HG02884 (cell line): ENCODE data around the gene MEIOB.

Experiments used
- ATAC-seq: cut with Tn5 transposase; IDR thresholded peaks from one replicate; pipeline ENCODE4 v1.9.1; 2021; ENCODE audit warnings: mild to moderate bottlenecking, moderate library complexity; ENCODE audit not compliant: unreplicated experiment

Gene MEIOB

DNA sequence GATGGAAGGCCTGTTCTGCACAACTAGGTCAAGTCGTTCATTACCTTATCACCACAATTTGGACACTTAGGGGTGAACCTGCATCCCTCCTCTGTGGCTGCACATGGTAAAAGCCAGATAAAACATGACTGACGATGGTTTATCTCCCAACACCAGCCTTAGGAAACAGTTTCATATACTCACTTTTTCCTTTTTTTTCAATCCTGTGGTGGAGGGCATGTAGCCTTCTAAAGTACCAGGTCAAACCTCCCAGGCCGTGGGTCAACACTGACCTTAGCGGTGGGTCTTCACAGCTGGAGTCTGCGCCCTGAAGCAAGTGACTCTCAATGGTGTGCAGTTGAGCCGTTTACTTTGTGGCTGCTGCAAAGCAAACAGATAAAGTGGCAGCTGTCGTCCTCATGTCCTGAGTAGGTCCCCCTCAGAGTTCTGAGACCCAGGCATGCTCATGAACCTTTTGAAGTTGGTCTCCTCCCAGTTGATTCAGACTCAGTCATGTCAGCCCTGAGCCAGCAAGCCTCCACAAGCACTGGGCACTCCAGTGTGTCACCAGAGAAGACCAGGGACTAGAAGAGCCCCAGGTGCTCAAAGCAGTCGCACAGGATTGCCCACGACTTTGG is 39.0 kb downstream of the MEIOB start:
- ATAC-seq: no peak

DNA sequence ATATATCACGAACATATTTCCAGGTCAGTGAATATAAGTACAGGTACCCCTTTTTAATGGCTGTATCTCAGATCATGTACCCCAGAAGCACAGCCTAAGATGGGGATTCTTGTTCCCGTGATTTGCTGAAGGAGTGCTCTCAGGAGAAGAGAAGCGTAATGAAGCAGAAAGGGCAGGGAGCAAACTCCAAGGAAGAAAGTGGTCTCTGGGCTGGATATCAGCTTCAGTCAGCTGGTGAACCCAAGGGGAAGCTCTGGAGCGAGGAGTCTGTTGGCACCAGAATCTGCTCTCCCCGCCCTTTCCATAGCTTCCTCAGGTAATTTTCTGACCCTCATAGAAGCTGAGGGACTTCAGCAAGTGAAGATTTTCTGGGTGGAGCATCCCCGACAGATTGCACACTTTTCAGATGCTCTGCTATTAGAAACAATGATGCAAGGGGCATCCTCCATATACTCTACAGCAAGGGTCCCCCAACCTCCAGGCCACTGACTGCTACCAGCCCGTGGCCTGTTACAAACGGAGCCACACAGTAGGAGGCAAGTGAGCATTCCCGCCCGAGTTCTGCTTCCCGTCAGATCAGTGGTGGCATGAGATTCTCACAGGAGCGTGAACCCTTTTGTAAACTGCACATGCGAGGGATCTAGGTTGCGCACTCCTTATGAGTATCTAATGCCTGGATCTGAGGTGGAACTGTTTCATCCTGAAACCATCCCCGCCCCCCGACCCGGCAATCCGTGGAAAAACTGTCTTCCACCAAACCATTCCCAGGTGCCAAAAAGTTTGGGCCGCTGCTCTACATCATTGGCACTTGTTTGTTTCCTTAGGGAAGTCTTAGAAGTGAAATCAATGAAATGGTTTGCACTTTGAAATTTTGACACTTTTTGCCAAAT is 40.5 kb downstream of the MEIOB start:
- no peak for ATAC-seq

DNA sequence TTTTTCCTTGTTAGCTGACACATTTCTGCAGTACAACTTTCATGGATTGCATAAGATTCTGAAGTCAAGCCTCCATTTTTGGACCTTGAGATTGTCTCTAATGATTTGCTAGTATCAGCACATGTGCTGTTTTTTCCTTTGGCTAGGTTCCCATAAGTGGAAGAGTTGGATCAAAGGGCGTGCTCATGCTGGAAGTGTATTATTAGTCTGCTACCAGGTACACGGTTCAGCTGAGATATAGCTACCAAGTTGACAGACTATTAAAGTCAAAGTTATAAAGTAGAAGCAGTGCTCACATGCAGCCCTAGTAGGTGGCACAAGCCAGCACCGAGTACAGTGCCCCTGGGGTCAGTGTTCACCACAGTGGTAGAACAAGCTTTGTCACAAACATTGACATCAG is 41.8 kb downstream of the MEIOB start:
- no peak for ATAC-seq

DNA sequence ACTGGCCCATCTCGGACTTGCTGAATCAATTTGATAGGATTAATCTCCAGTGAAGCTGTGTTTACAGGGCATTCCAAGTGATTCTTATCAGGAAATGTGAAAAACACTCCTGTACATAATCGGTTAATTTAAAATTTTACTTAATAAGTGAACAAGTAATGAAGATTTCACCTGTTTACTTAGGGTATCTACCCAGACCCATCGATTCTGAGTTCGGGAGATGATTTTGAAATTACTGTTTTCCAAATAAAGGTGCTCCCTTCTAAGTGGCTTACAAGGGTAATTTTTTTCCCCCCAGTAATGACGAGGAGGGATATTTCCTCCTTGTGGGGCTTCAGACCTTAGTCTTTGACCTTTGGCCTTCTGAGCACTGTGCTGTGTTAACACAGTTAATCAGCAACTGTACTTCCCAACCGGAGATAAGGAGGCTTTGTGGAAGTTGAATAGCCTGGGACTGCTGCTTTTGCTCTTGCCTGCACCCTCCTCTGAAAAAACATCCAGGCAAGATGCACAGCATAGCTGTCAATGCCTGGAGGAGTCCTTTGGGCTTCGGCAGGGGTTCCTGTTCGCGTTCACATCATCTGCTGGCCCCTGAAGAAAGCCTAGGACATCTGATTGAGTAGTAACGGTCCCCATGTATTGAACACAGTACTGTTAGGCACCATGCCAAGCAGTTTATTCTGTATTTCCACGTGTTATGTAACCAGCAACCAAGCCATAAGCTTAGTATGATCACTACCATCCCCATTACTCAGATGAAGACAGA is 43.1 kb downstream of the MEIOB start:
- no peak for ATAC-seq

DNA sequence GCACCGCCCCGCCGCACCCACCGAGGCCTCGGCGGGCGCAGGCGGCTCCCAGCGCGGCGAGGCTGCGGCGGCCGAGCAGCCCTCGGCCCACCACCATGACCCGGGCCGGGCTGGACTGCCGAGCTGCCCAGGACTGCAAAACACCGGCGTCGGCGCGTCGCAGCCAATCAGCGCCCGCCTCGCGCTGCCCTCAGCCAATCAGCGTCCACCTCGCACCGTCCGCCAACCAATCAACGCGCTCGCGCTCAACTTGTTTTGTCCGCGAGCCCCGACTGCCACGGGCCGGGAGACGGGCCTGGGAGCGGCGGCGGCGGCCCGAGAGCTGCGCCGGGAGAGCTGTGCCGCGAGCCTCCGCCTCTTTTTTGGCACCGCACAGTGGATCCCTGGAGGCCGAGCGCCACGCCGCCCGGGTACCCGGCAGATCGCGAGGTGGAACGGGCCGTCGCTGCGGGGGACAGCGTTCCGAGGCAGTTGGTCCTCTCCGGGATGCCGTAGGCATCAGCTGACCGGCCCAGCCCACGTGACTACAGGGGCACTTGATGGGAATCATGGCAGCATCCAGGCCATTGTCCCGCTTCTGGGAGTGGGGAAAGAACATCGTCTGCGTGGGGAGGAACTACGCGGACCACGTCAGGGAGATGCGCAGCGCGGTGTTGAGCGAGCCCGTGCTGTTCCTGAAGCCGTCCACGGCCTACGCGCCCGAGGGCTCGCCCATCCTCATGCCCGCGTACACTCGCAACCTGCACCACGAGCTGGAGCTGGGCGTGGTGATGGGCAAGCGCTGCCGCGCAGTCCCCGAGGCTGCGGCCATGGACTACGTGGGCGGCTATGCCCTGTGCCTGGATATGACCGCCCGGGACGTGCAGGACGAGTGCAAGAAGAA is 45.0 kb downstream of the MEIOB start, which contains the start of the genes FAHD1 and HAGH:
Gene FAHD1 (plus strand): TSS at position 516 of the 883 bp plus-strand sequence. CDS start 33 bp downstream, at position 549.
Gene HAGH (minus strand): TSS at position 135 of the 883 bp plus-strand sequence. CDS start 38 bp downstream, at position 97.
- ATAC-seq: peak; percentile 82

DNA sequence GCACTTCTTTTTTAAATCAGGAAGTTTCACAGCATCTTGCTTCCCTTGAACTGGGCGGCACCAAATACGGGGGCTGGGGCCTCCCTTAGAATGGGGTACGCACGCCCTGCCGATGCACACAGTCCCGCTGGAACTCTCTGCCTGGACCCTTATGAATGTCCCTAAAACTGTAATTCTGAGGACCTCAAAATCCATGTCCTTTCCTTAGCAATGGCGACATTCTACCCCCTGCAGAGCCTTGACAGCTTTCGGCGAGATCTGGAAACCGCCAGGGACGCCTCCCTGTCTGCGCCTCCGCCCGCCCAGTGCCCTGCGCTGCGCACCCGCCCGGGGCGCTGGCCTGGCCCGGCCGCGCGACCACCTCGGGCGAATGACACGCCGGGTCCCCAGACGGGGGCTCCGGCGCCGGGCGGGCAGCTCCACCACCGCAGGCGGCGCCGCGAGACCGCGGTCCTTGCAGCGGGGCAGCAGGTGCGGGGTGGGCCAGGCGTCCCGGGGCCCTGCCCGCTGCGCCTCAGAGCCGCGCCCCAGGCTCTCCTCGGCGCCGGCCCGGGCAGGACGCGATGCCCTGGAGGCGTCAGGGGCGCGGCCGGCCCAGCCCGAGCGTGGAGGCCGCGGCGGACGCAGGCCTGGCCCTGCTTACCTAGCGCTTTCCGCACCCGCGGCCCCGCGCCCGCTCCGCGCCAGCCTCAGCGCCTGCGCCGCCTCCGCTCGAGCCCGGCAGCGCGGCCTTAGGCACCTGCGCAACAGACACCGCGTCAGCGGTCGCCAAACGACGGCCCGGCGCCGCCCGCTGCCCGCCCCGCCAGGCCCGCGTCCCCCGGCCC is 45.9 kb downstream of the MEIOB start:
- peak; percentile 30 for ATAC-seq

DNA sequence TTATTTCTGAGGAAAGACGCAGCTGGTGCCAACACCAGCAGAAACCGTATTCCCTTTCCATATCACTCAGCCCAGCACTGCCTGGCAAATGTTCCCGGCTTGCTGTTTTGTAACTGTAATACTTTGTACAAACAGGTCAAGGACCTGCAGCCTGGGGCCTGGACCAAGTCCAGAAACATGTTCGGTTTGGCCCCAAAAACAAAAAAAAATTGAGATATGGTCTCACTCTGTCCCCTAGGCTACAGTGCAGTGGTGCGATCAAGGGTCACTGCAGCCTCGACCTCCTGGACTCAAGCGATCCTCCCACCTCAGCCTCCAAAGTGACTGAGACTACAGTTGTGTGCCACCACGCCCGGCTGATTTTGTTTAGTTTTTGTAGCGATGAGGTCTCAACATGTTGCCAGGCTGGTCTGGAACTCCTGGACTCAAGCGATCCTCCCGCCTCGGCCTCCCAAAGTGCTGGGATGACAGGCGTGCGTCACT is 46.5 kb downstream of the MEIOB start:
- no peak for ATAC-seq

DNA sequence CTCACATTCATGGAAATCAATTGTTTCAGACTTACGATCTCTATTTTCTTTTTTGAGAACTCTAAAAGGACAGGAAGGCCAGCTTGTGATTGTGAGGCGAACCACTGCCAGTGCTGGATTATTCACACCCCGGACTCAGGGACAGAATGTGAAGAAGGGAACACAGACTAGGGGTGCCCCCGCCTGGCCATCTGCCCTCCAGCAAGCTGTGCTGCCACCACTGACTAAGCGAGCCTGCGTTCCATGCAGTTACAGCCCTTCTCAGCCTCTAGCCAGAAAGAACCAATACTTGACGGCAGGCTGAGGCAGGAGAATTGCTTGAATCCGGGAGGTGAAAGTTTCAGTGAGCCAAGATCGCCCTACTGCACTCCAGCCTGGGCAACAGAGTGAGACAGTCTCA is 48.1 kb downstream of the MEIOB start:
- ATAC-seq: no peak

DNA sequence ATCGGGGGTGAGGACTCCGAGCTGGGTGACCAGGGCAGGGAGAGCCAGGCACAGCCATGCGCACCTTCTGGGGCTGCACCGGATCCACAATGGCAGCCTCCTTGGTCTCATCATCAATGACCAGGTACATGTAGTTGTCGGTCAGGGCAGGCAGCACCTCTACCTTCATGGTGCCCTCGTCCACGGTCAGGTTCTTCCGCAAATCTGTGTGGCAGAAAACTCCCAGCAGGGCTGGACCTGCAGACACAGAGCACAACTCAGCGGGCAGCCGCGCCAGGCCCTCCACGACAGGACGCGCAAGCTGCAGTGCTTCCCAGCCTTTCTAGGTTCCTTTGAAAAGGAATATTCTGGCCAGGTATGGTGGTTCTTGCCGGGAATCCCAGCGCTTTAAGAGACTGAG is 49.2 kb downstream of the MEIOB start:
- ATAC-seq: no peak

DNA sequence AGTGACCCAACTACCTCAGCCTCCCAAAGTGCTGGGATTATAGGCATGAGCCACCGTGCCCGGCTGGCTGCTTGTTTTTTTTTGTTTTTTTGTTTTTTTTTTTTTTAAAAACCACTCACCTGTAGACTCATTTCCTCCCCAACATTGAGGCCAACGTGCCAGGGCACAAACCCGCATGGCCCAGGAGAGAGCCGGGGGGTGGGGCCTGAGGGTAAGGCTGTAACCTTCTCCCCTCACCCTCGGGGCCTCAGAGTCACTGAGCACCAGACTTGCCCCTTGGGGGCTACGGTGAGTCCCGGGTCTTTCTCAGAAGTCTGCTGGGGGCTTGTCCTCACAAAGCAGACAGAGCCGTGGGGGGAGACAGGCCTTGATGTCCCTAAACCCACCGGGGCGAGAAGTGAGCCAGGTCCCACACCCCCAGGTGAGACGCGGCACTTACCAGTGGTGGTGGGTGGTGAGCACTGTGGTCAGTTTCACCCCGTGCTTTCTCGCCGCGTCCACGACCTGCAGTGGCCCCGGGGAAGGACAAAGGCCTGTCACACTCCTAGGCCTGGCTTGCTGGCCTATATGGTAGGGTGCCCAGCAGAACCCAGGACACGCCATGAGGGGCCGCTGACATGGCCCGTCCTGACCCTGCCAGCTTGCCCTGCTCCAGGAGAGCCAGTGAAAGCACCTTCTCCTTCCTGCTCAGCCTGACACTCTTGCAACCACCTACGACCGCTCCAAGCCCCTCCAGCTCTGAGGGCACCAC is 49.9 kb downstream of the MEIOB start:
- ATAC-seq: no peak

DNA sequence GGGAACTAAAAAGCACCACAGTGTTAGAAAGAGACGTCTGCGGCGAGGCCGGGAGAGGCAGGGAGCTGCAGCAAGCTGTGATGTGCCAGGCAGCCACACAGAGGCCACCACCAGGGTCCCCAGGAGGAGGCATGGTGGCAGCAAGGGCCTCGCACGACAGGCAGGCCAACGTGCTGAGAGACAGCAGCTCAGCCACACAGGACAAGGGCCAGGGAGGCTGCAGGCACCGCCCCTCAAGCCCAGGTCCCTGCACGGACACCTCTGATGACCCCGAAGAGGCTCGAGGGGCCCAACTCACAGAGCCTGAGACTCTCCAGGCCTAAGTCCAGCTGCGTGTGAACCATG is 51.0 kb downstream of the MEIOB start:
- ATAC-seq: no peak

DNA sequence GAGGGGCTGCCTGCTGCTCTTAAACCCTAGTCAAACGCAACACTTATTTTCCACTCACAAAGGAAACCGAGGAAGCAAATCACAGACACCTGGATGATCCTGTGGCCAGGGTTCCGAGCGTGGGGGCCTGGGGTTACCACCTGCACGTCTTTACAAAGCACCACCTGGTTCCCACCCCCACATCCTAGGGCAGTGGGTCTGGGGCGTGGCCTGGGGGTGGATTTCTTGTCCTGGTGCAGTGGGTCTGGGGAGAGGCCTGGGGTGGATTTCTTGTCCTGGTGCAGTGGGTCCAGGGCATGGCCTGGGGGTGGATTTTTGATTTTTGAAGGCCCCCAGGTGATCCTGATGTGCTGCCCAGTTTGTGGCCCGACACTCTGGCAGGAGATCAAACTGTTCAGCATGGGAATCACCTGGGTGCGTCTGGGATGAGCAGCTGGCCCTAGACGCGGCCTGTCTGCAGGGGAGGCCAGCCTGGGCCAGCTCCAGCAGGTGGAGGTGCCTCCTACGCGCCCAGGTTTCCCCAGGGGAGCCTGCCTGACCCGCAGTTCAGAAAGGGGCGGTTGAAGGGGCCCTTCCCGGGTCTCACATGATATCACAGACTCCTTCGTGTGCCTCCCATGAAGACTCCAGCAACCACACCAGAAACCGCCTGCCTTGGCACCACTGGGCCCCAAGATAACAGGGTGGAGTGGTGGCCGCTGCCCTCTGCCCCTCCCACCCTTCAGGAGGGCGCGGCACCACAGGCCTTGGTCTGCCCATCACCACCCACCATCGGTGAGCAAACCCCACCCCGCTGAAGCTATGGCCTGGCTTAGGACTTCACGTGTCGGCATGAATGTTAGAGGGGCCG is 51.6 kb downstream of the MEIOB start:
- no peak for ATAC-seq

DNA sequence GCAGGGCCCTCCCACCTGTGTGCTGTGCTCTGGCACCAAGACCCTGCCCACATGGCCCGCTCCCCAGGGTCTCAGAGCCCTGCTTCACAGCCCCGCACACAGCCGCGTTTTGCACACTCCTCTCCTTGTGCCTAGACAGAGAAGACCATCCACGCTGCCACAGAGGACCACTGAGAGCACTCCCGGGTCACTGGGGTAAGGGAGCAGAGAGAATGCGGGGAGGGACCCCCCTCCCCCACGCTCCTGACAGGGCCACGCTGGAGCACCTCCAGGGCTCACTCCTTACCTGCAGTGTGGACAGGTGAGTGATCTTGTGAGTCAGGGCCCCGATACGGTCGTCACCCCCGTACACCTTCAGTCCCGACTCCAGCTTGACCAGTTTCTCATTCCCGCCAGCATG is 52.4 kb downstream of the MEIOB start:
- ATAC-seq: no peak

DNA sequence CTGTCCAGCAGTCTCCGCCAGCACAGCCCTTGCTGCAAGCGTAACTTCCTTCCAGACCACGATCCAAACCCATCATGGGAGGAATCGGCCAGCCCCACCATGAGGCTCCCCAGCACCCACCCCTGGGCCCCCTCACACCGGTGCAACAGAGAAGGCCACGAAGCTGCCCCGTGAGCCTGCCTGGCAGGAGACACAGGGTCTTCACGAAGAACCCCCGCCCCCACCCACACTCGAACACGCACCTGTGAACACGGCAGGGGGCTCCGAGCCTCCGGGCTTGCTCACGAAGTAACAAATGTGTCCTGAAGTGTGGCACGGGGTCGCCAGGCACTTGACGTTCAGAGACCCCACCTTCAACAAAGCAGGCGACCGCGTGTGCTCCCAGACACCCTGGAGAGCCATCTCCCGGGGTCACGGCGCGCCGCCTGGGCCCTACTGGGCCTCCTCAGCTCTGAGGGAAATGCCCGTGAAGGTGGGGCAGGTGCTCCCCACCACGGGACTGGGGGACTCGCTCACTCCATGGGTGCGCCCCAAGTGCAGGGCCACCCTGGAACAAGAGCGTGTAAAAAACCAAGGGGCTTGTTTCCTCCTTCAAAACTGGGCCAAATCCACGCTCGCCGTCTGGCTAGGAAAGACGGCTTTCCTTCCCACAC is 53.0 kb downstream of the MEIOB start:
- ATAC-seq: no peak

DNA sequence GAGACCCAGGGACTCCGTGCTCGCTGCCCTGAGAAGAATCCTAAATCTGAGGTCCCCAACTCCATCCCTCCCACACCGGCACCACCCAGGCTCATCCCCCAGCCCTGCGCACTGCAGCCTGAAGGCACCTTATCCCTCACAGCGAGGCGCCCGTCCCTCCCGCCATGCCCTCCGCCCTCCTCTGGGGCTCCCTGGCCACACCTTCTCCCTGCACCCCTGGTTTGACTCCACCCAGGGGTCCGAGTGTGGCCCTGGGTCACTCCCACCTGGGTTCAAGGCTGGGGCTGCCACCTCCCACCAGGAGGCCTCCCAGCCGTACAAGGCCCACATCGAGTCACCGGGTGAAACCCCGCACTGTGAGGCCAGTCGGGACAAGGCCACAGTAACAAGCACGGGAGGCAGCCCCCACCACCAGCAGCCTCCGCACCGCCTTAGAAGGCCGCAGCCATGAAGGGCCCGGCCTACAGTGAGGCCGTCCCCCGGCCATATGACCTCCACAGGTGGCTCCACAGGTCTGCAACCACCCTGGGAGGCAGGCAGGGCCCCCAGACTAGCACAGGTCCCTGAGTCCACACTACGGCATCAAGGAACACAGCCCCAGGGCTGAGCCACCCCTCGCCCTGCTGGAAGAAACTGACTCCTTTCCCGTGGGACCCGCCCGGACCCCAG is 53.6 kb downstream of the MEIOB start:
- no peak for ATAC-seq

DNA sequence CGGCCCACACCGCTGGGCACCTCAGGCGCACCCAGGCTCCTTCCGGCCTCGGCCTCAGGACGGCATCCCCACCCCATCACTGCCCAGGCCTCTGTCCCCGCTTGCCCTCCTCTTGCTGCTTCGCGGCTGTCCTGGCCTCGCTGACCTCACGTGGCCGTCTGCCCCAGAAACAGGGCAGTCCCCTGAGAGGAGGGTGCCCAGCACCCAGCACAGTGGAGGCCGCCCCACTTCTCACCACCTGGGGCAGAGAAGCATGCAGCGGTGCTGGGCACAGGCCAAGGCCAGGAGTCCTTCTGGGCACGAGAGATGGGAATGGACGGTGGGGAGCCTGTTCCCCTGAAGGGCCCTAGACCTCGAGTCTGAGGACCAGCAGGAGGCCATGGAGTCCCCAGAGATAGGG is 54.2 kb downstream of the MEIOB start:
- no peak for ATAC-seq

DNA sequence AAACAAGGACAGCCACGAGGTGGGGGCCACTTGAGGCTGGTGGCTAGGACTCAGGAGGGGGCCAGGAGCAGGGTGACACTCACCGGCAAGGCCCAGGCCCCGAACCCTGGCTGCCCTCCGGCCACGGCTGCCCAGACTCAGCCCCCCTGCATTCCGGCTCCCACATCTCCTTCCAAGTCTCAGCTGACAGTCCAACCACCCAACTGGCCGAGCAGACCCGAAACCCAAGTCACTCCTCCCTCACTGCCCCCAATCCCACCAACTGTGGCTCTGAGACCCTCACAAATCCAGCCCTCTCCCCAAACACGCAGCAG is 54.7 kb downstream of the MEIOB start:
- no peak for ATAC-seq
